ENCODE data around the gene PRELID2. TPM values are rescaled to one million over a fixed set of nuclear protein-coding genes. Genes with fewer than 3 reads are reported as not detected.

The PRELID2 gene
- total and polyA plus RNA-seq, 2 donors (not counting 3 experiments of a cell fraction or from before 2014, with no cell fraction given): 3.2 to 16.4 TPM

DNA sequence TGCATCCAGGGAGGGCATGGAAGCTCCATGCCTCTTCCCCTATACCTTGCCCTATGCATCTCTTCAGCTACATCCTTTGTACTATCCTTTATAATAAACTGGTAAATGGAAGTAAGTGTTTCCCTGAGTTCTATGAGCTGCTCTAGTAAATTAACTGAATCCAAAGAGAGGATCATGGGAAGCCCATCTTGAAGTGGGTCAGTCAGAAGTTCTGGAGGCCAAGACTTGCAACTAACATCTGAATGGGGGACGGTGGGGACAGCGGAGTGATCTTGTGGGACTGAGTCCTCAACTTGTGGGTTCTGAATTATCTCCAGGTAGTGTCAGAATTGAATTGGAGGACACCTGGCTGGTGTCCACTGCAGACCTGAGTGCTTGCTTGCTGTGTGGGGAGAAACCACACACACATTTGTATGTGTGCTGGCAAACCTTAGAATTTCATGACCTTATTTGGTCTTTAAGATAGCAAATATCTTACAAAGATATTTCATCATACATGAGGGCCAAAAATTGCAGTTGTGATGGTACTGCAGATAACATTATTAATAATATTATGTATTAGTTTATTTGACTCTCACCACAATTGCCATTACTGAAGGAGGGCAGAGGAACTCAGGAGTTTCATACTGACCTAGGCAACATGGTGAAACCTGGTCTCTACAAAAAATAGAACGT is 5.5 kb upstream of the PRELID2 start:
- peaks cover 4% of the 10 kb centered on the region for H3K4me1 ChIP-seq (ENCODE audit: control insufficient read depth, extremely low read depth, insufficient read depth, low read length)
- H3K79me2 ChIP-seq (ENCODE audit: control insufficient read depth, insufficient read depth, low read length): no peaks in the 10 kb centered on the region
- H2AFZ ChIP-seq (ENCODE audit: low read depth, low read length): no peak overlapping the region
- H3K36me3 ChIP-seq (ENCODE audit: control insufficient read depth in 2 of 2, extremely low read depth in 1 of 2, insufficient read depth in 2 of 2, low read length in 2 of 2): no peaks in the 10 kb centered on the region
- DNase-seq (ENCODE audit: low read depth, low spot score): no peak
- no peak overlapping the region for H3K4me3 ChIP-seq (replicated peaks in 1 of 3; ENCODE audit: insufficient read depth in 1 of 3, low read depth in 1 of 3, low read length in 3 of 3)
- no peaks in the 10 kb centered on the region for H4K20me1 ChIP-seq (replicated peaks; ENCODE audit: control insufficient read depth, extremely low read depth, insufficient read depth, low read length)
- H3K9me1 ChIP-seq (replicated peaks; ENCODE audit: control insufficient read depth, extremely low read depth, insufficient read depth, low read length): no peaks in the 10 kb centered on the region
- POLR2A ChIA-PET: no interaction called here
- H3K4me2 ChIP-seq (ENCODE audit: insufficient read depth, low read length): no peak overlapping the region
- dilution Hi-C loops (cut with MboI; ENCODE audit: extremely low pct_ligation_motif_present, low sequenced_read_pairs) (no loop called here), intact Hi-C loops (cut with micrococcal nuclease) (no loop called here)
- TF ChIP-seq MYC (IDR thresholded peaks at IDR 0.05; ENCODE audit: low read depth, low read length): no peak
- no peak for TF ChIP-seq FOS (IDR thresholded peaks at IDR 0.05; ENCODE audit: borderline replicate concordance, insufficient read depth, low read length)
- no peak for TF ChIP-seq POLR2A (IDR thresholded peaks at IDR 0.05; ENCODE audit: low read depth, low read length)
- no peak for TF ChIP-seq EZH2 (IDR thresholded peaks at IDR 0.05; ENCODE audit: borderline replicate concordance, low read depth, low read length, severe bottlenecking)
- TF ChIP-seq, protein P1, sequence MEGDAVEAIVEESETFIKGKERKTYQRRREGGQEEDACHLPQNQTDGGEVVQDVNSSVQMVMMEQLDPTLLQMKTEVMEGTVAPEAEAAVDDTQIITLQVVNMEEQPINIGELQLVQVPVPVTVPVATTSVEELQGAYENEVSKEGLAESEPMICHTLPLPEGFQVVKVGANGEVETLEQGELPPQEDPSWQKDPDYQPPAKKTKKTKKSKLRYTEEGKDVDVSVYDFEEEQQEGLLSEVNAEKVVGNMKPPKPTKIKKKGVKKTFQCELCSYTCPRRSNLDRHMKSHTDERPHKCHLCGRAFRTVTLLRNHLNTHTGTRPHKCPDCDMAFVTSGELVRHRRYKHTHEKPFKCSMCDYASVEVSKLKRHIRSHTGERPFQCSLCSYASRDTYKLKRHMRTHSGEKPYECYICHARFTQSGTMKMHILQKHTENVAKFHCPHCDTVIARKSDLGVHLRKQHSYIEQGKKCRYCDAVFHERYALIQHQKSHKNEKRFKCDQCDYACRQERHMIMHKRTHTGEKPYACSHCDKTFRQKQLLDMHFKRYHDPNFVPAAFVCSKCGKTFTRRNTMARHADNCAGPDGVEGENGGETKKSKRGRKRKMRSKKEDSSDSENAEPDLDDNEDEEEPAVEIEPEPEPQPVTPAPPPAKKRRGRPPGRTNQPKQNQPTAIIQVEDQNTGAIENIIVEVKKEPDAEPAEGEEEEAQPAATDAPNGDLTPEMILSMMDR (IDR thresholded peaks at IDR 0.05; ENCODE audit: extremely low read depth in 1 of 2, insufficient read depth in 1 of 2, low read depth in 1 of 2, low read length in 2 of 2): no peak
- no peak for TF ChIP-seq POLR2AphosphoS5 (IDR thresholded peaks at IDR 0.05; ENCODE audit: insufficient read depth, low read depth, low read length)
- TF ChIP-seq MAX (IDR thresholded peaks at IDR 0.05; ENCODE audit: insufficient read depth, insufficient read length): no peak
- TF ChIP-seq JUN (IDR thresholded peaks at IDR 0.05; ENCODE audit: borderline replicate concordance, insufficient read depth, insufficient read length, low read depth): no peak
- no peak for TF ChIP-seq GATA2 (IDR thresholded peaks at IDR 0.05; ENCODE audit: insufficient read depth, insufficient read length, low read depth, low read length)
- H3K27me3 ChIP-seq (ENCODE audit: control insufficient read depth in 2 of 2, insufficient read depth in 2 of 2, low read length in 2 of 2): no peaks in the 10 kb centered on the region
- no peak for FAIRE-seq
- CTCF ChIA-PET: interaction anchor here (0.9 to 2.8 kb wide), 2 partner anchors 47 to 140 kb away, joined by 3 to 12 read pairs; no protein-coding TSS in a partner anchor
- no TSS peak for BruUV-seq (replicated peaks)
- H3K9ac ChIP-seq (replicated peaks; ENCODE audit: extremely low read depth, insufficient read depth, low read length): no peak overlapping the region
- H3K9me3 ChIP-seq (replicated peaks; ENCODE audit: control insufficient read depth, insufficient read depth, low read length): no peaks in the 10 kb centered on the region
- H3K27ac ChIP-seq (ENCODE audit: insufficient read depth, low read depth, low read length): no peak overlapping the region
